Fibroblast of skin of right quadriceps (primary cell): ENCODE measurements around the gene CRX.
"Not testable (repeated sequence)": the region's sequence is repeated elsewhere in the genome, so short reads cannot be mapped to it uniquely, and the experiment has no call there.

Experiments
- DNase-seq: peaks from one replicate; pipeline ENCODE4 v3.0.0-alpha.2; 2013

The CRX gene

GRCh38 chr19:47821460-47822020 is at the start of gene CRX:
Gene CRX (plus strand): TSS chr19:47821937. CDS start chr19:47834444, 12,507 bp downstream.
- DNase-seq: no peak

GRCh38 chr19:47776568-47776967 is 45.2 kb upstream of the CRX start:
- DNase-seq: no peak

- not testable (repeated sequence) for DNase-seq
These were observed 44.3 kb upstream of the CRX start for GRCh38 chr19:47777245-47778048.

- peak; percentile 79 for DNase-seq
These were observed 43.4 kb upstream of the CRX start, which contains the start of gene SELENOW for GRCh38 chr19:47778049-47778953. Gene SELENOW (plus strand): TSS chr19:47778703. CDS start chr19:47778786, 83 bp downstream.

- DNase-seq: no peak
These were observed 42.8 kb upstream of the CRX start for GRCh38 chr19:47778954-47779351.

GRCh38 chr19:47779524-47780214 is 42.1 kb upstream of the CRX start:
- peak; percentile 25 for DNase-seq

GRCh38 chr19:47780215-47780551 is 41.6 kb upstream of the CRX start:
- DNase-seq: no peak

GRCh38 chr19:47781590-47782262 is 40.0 kb upstream of the CRX start:
- no peak for DNase-seq

- DNase-seq: no peak
These were observed 35.2 kb upstream of the CRX start for GRCh38 chr19:47786566-47786965.

GRCh38 chr19:47787307-47787706 is 34.4 kb upstream of the CRX start:
- DNase-seq: not testable (repeated sequence)

- DNase-seq: not testable (repeated sequence)
These were observed 31.9 kb upstream of the CRX start for GRCh38 chr19:47789811-47790210.

GRCh38 chr19:47790398-47790814 is 31.3 kb upstream of the CRX start:
- DNase-seq: peak; percentile 60

GRCh38 chr19:47792616-47793015 is 29.1 kb upstream of the CRX start:
- no peak for DNase-seq

GRCh38 chr19:47794526-47794925 is 27.2 kb upstream of the CRX start:
- DNase-seq: no peak

- no peak for DNase-seq
These were observed 25.0 kb upstream of the CRX start for GRCh38 chr19:47796785-47797184.

- DNase-seq: no peak
These were observed 23.5 kb upstream of the CRX start for GRCh38 chr19:47797996-47798903.

- no peak for DNase-seq
These were observed 22.9 kb upstream of the CRX start for GRCh38 chr19:47798904-47799266.

- no peak for DNase-seq
These were observed 20.5 kb upstream of the CRX start for GRCh38 chr19:47801270-47801669.

GRCh38 chr19:47802521-47803043 is 19.2 kb upstream of the CRX start:
- DNase-seq: no peak

GRCh38 chr19:47803148-47803547 is 18.6 kb upstream of the CRX start:
- not testable (repeated sequence) for DNase-seq

- DNase-seq: not testable (repeated sequence)
These were observed 18.1 kb upstream of the CRX start for GRCh38 chr19:47803671-47804070.
